Measurements from ENCODE around the gene TBATA.

Gene TBATA

GRCh38 chr10:70722820-70723424 is 62.3 kb downstream of the TBATA start:
- TF ChIP-seq JUND (IDR thresholded peaks at IDR 0.05; ENCODE audit: low read depth), result no peak
- DNase-seq (ENCODE audit: low read depth in 1 of 2, low spot score in 1 of 2), result no peak
- in situ Hi-C loops (cut with HindIII; ENCODE audit: low pct_unique_long_range_greater_than_20kb, low sequenced_read_pairs), result no loop called here
